SK-N-SH (cell line): ENCODE results near the gene SEMA3A. TPM values are rescaled to one million over a fixed set of nuclear protein-coding genes. Genes with fewer than 3 reads are reported as not detected.

Source experiments
- CTCF ChIA-PET: fragments of 300-600, 350-600 bp; formaldehyde crosslinking; extraction: SDS; loops from one replicate; lab custom pipeline; 2021; lab: Yijun Ruan, JAX
- POLR2A ChIA-PET: fragments of 350-600 bp; sonication (Branson Sonifier 250); formaldehyde crosslinking; extraction: SDS; loops from one replicate; lab custom pipeline; 2020; ENCODE audit warnings: antibody characterized with exemption, inconsistent platforms; lab: Yijun Ruan, JAX
- DNase-seq: peaks from one replicate; pipeline ENCODE4 v3.0.0; 2012
- H2AFZ ChIP-seq: fragments of 200-600 bp; sonication (generic); 2 replicates; pipeline ENCODE4 v1.8.1; 2016; ENCODE audit warnings: antibody characterized with exemption, mild to moderate bottlenecking, low read depth
- H3F3A ChIP-seq: fragments of 200-600 bp; sonication (generic); replicated peaks from 2 replicates; pipeline ENCODE3; 2016; ENCODE audit warnings: antibody characterized with exemption, mild to moderate bottlenecking; ENCODE audit not compliant: insufficient read depth
- H3K27ac ChIP-seq, 2 experiments: fragments of 200-500 bp in 1 of 2; fragments of 200-600 bp in 1 of 2; sonication (Bioruptor generic) in 1 of 2; sonication (generic), shearing (Covaris generic) in 1 of 2; 2 replicates each; pipeline versions ENCODE4 v1.5.1 to v1.6.1; 2014 to 2016; ENCODE audit warnings: low read depth in 2 of 2, inconsistent platforms in 1 of 2, low read length in 1 of 2, mild to moderate bottlenecking in 1 of 2, mixed read lengths in 1 of 2
- H3K27me3 ChIP-seq: fragments of 200-600 bp; sonication (generic), shearing (Covaris generic); 2 replicates; pipeline ENCODE4 v1.6.1; 2016; ENCODE audit warnings: mixed run types; ENCODE audit not compliant: insufficient read depth
- H3K36me3 ChIP-seq, 2 experiments: fragments of 200-500 bp in 1 of 2; fragments of 200-600 bp in 1 of 2; sonication (Bioruptor generic) in 1 of 2; sonication (generic) in 1 of 2; replicated peaks in 1 of 2; 2 replicates each; pipeline versions ENCODE3 to v1.5.1; 2014 to 2016; ENCODE audit warnings: low read length in 1 of 2, mild to moderate bottlenecking in 1 of 2; ENCODE audit not compliant: insufficient read depth in 2 of 2, control insufficient read depth in 1 of 2
- H3K4me1 ChIP-seq, 2 experiments: fragments of 200-500 bp in 1 of 2; fragments of 200-600 bp in 1 of 2; sonication (Bioruptor generic) in 1 of 2; sonication (generic), shearing (Covaris generic) in 1 of 2; 2 replicates each; pipeline versions ENCODE4 v1.5.1 to v1.6.1; 2014 to 2016; ENCODE audit warnings: low read depth in 1 of 2, low read length in 1 of 2, mixed run types in 1 of 2; ENCODE audit not compliant: insufficient read depth in 2 of 2, control insufficient read depth in 1 of 2
- H3K4me2 ChIP-seq: fragments of 200-600 bp; sonication (generic), shearing (Covaris generic); 2 replicates; pipeline ENCODE4 v1.6.1; 2017; ENCODE audit warnings: mixed run types
- H3K4me3 ChIP-seq, 2 experiments: fragments of 200-500 bp in 1 of 2; fragments of 200-600 bp in 1 of 2; sonication (Bioruptor generic) in 1 of 2; sonication (generic), shearing (Covaris generic) in 1 of 2; 2 replicates each; pipeline versions ENCODE4 v1.5.1 to v1.8.1; 2014 to 2016; ENCODE audit warnings: low read depth in 2 of 2, inconsistent platforms in 1 of 2, low read length in 1 of 2, mild to moderate bottlenecking in 1 of 2, mixed read lengths in 1 of 2, moderate library complexity in 1 of 2
- H3K79me2 ChIP-seq: fragments of 200-600 bp; sonication (generic); 2 replicates; pipeline ENCODE4 v1.8.1; 2017; ENCODE audit warnings: mild to moderate bottlenecking; ENCODE audit not compliant: insufficient read depth
- H3K9ac ChIP-seq: fragments of 200-600 bp; sonication (generic); 2 replicates; pipeline ENCODE4 v1.6.1; 2017; ENCODE audit warnings: mixed run types
- H3K9me2 ChIP-seq: fragments of 200-600 bp; sonication (generic); 2 replicates; pipeline ENCODE4 v1.6.1; 2017; ENCODE audit warnings: mixed run types
- H3K9me3 ChIP-seq: fragments of 200-600 bp; sonication (generic); 2 replicates; pipeline ENCODE4 v1.6.1; 2017; ENCODE audit warnings: mixed run types, mild to moderate bottlenecking, moderate library complexity
- H4K20me1 ChIP-seq: fragments of 200-600 bp; sonication (generic); 2 replicates; pipeline ENCODE4 v1.6.1; 2017; ENCODE audit warnings: mild to moderate bottlenecking, mixed run types; ENCODE audit not compliant: insufficient read depth
- EP300 ChIP-seq, 2 experiments: IDR thresholded peaks; 2 replicates each; pipeline versions ENCODE4 v1.4.0 to v1.6.1; 2012; ENCODE audit warnings: borderline replicate concordance in 1 of 2, low read depth in 1 of 2, low read length in 1 of 2
- FOXJ3 ChIP-seq: sonication (generic); formaldehyde crosslinking; IDR thresholded peaks from 2 replicates; pipeline ENCODE4 v1.5.1; 2020; ENCODE audit warnings: mild to moderate bottlenecking, missing genetic modification reagents
- GABPA ChIP-seq: IDR thresholded peaks from 2 replicates; pipeline ENCODE4 v1.4.0; 2012; ENCODE audit warnings: low read depth, mild to moderate bottlenecking
- MEF2A ChIP-seq: IDR thresholded peaks from 2 replicates; pipeline ENCODE4 v1.4.0; 2012; ENCODE audit warnings: low read depth, borderline replicate concordance
- NFIC ChIP-seq: IDR thresholded peaks from 2 replicates; pipeline ENCODE4 v1.4.0; 2012; ENCODE audit warnings: borderline replicate concordance
- POLR2AphosphoS5 ChIP-seq: IDR thresholded peaks from 2 replicates; pipeline ENCODE4 v1.6.1; 2012; ENCODE audit warnings: low read depth, low read length
- RFX5 ChIP-seq: IDR thresholded peaks from 2 replicates; pipeline ENCODE4 v1.6.1; 2012; ENCODE audit warnings: mild to moderate bottlenecking, improper control_type of control experiment, low read length
- SIN3A ChIP-seq: IDR thresholded peaks from 2 replicates; pipeline ENCODE4 v1.6.1; 2012; ENCODE audit warnings: low read depth, mild to moderate bottlenecking, low read length, moderate library complexity, borderline replicate concordance
- SMC3 ChIP-seq: IDR thresholded peaks from 2 replicates; pipeline ENCODE4 v1.6.1; 2012; ENCODE audit warnings: low read depth, low read length, improper control_type of control experiment
- TAF1 ChIP-seq: IDR thresholded peaks from 2 replicates; pipeline ENCODE4 v1.6.1; 2012; ENCODE audit warnings: low read depth, mild to moderate bottlenecking, low read length, moderate library complexity, borderline replicate concordance
- TCF12 ChIP-seq: IDR thresholded peaks from 2 replicates; pipeline ENCODE4 v1.4.0; 2012
- WGBS: methylation state at CpG from one replicate; pipeline ENCODE4 v1.1.6; 2017; ENCODE audit warnings: low lambda C conversion rate; 5-methylcytosine and 5-hydroxymethylcytosine counted together
- polyA plus RNA-seq, 3 experiments: library from polyadenylated mRNA; depleted of rRNA; stranded (reverse); fragments of >200 nt; gene quantifications; 2 replicates each; pipeline ENCODE4 v1.2.3, GENCODE V29; 2012
- TF ChIP-seq, protein P1 (sequence below): fragments of 150-350 bp; IDR thresholded peaks from 2 replicates; pipeline ENCODE4 v1.6.1; 2016; ENCODE audit warnings: mild to moderate bottlenecking, low read depth, low read length
- TF ChIP-seq, protein P2 (sequence below): IDR thresholded peaks from 2 replicates; pipeline ENCODE4 v1.4.0; 2012; ENCODE audit warnings: low read depth, borderline replicate concordance
- TF ChIP-seq, protein P3 (sequence below): IDR thresholded peaks from 2 replicates; pipeline ENCODE4 v1.4.0; 2012; ENCODE audit warnings: low read depth, borderline replicate concordance

The SEMA3A gene
- polyA plus RNA-seq, 1 of the 3 experiments (the other 2 are of a cell fraction) = 15.9 TPM

DNA sequence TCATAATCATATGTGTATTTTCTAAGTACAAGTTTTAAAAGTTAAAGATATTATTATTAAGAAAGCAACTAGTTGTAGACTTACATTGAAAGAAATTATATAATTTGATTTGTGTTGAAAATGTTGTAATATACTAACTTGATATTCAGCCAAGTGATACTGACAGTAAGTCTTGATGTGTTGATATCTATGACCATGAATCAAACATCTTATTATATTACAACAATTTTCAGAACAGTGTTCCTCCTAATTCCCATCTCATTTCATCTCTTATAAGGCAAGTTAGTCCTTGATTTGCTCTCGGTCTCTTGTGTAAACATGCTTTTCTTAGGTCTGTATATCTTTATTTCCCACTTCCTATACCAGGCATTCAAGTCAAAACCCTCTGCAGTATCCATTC is 276.4 kb downstream of the SEMA3A start:
- no peak overlapping the region for H3K9ac ChIP-seq
- H3K9me3 ChIP-seq = no peaks in the 10 kb centered on the region
- H4K20me1 ChIP-seq = no peaks in the 10 kb centered on the region
- no peak for DNase-seq
- no peaks in the 10 kb centered on the region; the same call in 1 of the 2 replicates for H3K9me2 ChIP-seq
- TF ChIP-seq, protein P1, sequence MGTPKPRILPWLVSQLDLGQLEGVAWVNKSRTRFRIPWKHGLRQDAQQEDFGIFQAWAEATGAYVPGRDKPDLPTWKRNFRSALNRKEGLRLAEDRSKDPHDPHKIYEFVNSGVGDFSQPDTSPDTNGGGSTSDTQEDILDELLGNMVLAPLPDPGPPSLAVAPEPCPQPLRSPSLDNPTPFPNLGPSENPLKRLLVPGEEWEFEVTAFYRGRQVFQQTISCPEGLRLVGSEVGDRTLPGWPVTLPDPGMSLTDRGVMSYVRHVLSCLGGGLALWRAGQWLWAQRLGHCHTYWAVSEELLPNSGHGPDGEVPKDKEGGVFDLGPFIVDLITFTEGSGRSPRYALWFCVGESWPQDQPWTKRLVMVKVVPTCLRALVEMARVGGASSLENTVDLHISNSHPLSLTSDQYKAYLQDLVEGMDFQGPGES = no peak
- no peak for TF ChIP-seq TCF12
- TF ChIP-seq RFX5 = no peak
- TF ChIP-seq, protein P2, sequence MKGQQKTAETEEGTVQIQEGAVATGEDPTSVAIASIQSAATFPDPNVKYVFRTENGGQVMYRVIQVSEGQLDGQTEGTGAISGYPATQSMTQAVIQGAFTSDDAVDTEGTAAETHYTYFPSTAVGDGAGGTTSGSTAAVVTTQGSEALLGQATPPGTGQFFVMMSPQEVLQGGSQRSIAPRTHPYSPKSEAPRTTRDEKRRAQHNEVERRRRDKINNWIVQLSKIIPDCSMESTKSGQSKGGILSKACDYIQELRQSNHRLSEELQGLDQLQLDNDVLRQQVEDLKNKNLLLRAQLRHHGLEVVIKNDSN = no peak
- no peak for TF ChIP-seq NFIC
- no peak for TF ChIP-seq EP300 (IDR thresholded peaks at IDR 0.05; ENCODE audit: borderline replicate concordance in 1 of 2, low read depth in 1 of 2, low read length in 1 of 2)
- TF ChIP-seq, all 33 proteins: peak for 0
- WGBS = 53% methylated on average over 1 of the region's 1 CpG
- no peaks in the 10 kb centered on the region for H3K79me2 ChIP-seq
- H3K27ac ChIP-seq = no peak overlapping the region
- H3F3A ChIP-seq = peaks cover 5% of the 10 kb centered on the region
- CTCF ChIA-PET = no interaction called here
- peaks cover 0 to 16% of the 10 kb centered on the region in 2 experiments; a peak in 2 of 4 replicates for H3K4me1 ChIP-seq
- no peak overlapping the region for H2AFZ ChIP-seq
- no peak overlapping the region for H3K4me3 ChIP-seq
- POLR2A ChIA-PET = no interaction called here
- no peaks in the 10 kb centered on the region for H3K36me3 ChIP-seq
- H3K27me3 ChIP-seq = no peaks in the 10 kb centered on the region
- H3K4me2 ChIP-seq = no peak overlapping the region

DNA sequence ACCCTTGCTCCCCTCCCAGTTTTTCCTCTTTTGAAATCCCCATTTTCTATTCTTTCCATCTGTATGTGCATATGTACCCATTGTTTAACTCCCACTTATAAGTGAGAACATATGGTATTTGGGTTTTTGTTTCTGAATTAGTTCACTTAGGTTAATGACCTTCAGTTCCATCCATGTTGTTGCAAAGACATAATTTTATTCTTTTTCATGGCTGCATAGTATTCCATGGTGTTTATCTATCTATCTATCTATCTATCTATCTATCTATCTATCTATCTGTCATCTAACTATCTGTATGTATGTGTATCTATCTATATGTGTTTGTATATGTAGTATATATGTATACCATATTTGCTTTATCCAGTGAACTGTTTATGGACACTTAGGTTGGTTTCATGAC is 281.4 kb downstream of the SEMA3A start:
- DNase-seq = no peak
- no peaks in the 10 kb centered on the region for H3K9me2 ChIP-seq
- CTCF ChIA-PET = no interaction called here
- no peak overlapping the region for H3K4me2 ChIP-seq
- no peak overlapping the region for H3K27ac ChIP-seq
- H3K79me2 ChIP-seq = no peaks in the 10 kb centered on the region
- TF ChIP-seq FOXJ3 (CRISPR knock-in tag) (no peak), POLR2AphosphoS5 (no peak), MEF2A (no peak), TAF1 (no peak), SMC3 (no peak), GABPA (no peak), SIN3A (no peak)
- TF ChIP-seq, protein P3, sequence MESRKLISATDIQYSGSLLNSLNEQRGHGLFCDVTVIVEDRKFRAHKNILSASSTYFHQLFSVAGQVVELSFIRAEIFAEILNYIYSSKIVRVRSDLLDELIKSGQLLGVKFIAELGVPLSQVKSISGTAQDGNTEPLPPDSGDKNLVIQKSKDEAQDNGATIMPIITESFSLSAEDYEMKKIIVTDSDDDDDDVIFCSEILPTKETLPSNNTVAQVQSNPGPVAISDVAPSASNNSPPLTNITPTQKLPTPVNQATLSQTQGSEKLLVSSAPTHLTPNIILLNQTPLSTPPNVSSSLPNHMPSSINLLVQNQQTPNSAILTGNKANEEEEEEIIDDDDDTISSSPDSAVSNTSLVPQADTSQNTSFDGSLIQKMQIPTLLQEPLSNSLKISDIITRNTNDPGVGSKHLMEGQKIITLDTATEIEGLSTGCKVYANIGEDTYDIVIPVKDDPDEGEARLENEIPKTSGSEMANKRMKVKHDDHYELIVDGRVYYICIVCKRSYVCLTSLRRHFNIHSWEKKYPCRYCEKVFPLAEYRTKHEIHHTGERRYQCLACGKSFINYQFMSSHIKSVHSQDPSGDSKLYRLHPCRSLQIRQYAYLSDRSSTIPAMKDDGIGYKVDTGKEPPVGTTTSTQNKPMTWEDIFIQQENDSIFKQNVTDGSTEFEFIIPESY = no peak
- H3K4me1 ChIP-seq = no peaks in the 10 kb centered on the region; a peak in 1 of 4 replicates
- H3K27me3 ChIP-seq = no peaks in the 10 kb centered on the region
- H3K4me3 ChIP-seq = no peak overlapping the region
- no peaks in the 10 kb centered on the region for H3F3A ChIP-seq
- no peaks in the 10 kb centered on the region for H3K36me3 ChIP-seq
- no peaks in the 10 kb centered on the region for H3K9me3 ChIP-seq
- POLR2A ChIA-PET = no interaction called here
- H3K9ac ChIP-seq = no peak overlapping the region
- H2AFZ ChIP-seq = no peak overlapping the region
- no peaks in the 10 kb centered on the region for H4K20me1 ChIP-seq
